Panc1 (cell line): ENCODE results near the gene SCAF11.

ENCODE experiments used
- CTCF ChIP-seq: fragments of 450-650 bp; IDR thresholded peaks from 2 replicates; pipeline ENCODE4 v1.5.1; 2017; ENCODE audit warnings: mild to moderate bottlenecking
- POLR2AphosphoS5 ChIP-seq: IDR thresholded peaks from 2 replicates; pipeline ENCODE4 v1.6.1; 2012; ENCODE audit warnings: mild to moderate bottlenecking, low read depth, low read length, moderate library complexity
- SIN3A ChIP-seq: IDR thresholded peaks from 2 replicates; pipeline ENCODE4 v1.6.1; 2012; ENCODE audit warnings: low read depth, mild to moderate bottlenecking, low read length, moderate library complexity, borderline replicate concordance; ENCODE audit not compliant: insufficient read depth

- TF ChIP-seq POLR2AphosphoS5 (no peak), CTCF (no peak), SIN3A (no peak)
These were observed 16.8 kb downstream of the SCAF11 start for GRCh38 chr12:45973526-45973925.
